Sigmoid colon (tissue), 7 donors: ENCODE data around the gene OR1M1. TPM values are rescaled to one million over a fixed set of nuclear protein-coding genes. Genes with fewer than 3 reads are reported as not detected.
"Not testable (repeated sequence)": the region's sequence is repeated elsewhere in the genome, so short reads cannot be mapped to it uniquely, and the experiment has no call there.

ENCODE experiments used
- DNase-seq: peaks from one replicate; pipeline ENCODE4 v3.0.0-alpha.2; 2019
- H3K27ac ChIP-seq, 4 donors: fragments of 200-600 bp; sonication (generic); one replicate each; pipeline ENCODE4 v1.5.1; 2016 to 2019; ENCODE audit warnings: mild to moderate bottlenecking in 1 of 4
- H3K27me3 ChIP-seq, 3 donors: fragments of 200-600 bp; sonication (generic); one replicate each; pipeline ENCODE4 v1.5.1; 2019; ENCODE audit warnings: mild to moderate bottlenecking in 1 of 3
- H3K36me3 ChIP-seq, 4 donors: fragments of 200-600 bp; sonication (generic); one replicate each; pipeline ENCODE4 v1.5.1; 2016 to 2019
- H3K4me1 ChIP-seq, 4 donors: fragments of 200-600 bp; sonication (generic); one replicate each; pipeline ENCODE4 v1.5.1; 2017 to 2019
- H3K4me3 ChIP-seq, 4 donors: fragments of 200-600 bp; sonication (generic); one replicate each; pipeline ENCODE4 v1.5.1; 2017 to 2019; ENCODE audit warnings: mild to moderate bottlenecking in 2 of 4, moderate library complexity in 1 of 4
- H3K9me3 ChIP-seq, 4 donors: fragments of 200-600 bp in 3 of 4; sonication (generic) in 3 of 4; one replicate each; pipeline versions ENCODE4 v1.5.1 to v1.6.1; 2013 to 2019
- CTCF ChIP-seq, 4 experiments: fragments of 450-650 bp in 3 of 4; fragments of 200-600 bp in 1 of 4; IDR thresholded peaks; one replicate each; pipeline ENCODE4 v1.5.1; 2016 to 2019; ENCODE audit warnings: antibody characterized with exemption in 4 of 4, mild to moderate bottlenecking in 3 of 4, moderate library complexity in 2 of 4
- EP300 ChIP-seq, 4 donors: sonication (generic); formaldehyde crosslinking; IDR thresholded peaks; one replicate each; pipeline ENCODE4 v1.6.1; 2017; ENCODE audit warnings: antibody characterized with exemption in 4 of 4
- POLR2A ChIP-seq, 2 donors: fragments of 450-650 bp; IDR thresholded peaks; one replicate each; pipeline ENCODE4 v1.6.1; 2016; ENCODE audit warnings: antibody characterized with exemption in 2 of 2, mild to moderate bottlenecking in 2 of 2, moderate library complexity in 2 of 2
- POLR2AphosphoS5 ChIP-seq, 4 donors: sonication (generic); formaldehyde crosslinking; IDR thresholded peaks; one replicate each; pipeline ENCODE4 v1.6.1; 2017; ENCODE audit warnings: antibody characterized with exemption in 4 of 4
- WGBS, 2 donors: extraction: QIAGEN DNeasy Blood & Tissue Kit; methylation state at CpG; one replicate each; pipeline ENCODE4 v1.1.7; 2013; 5-methylcytosine and 5-hydroxymethylcytosine counted together
- intact Hi-C: fragments of 100-400 bp; cut with DNase I; formaldehyde crosslinking; loops from one replicate; pipeline ENCODE4 v1.15.1; 2023
- polyA plus RNA-seq, 3 donors: library from polyadenylated mRNA; stranded (reverse); fragments of 200-250 nt; gene quantifications; one replicate each; pipeline ENCODE4 v1.2.3, GENCODE V29; 2013
- total RNA-seq, 4 donors: library from RNA; depleted of rRNA; stranded (reverse); fragments of >200 nt; gene quantifications; one replicate each; pipeline ENCODE4 v1.1.0, GENCODE V29; 2016
- donor health status: healthy with polysubstance abuse.
- donor health status: Bipolar disorder and iron deficiency.
- donor health status: healthy.

The OR1M1 gene
- total and polyA plus RNA-seq, 7 donors = not detected

- H3K9me3 ChIP-seq = no peaks in the 10 kb centered on the region
- TF ChIP-seq EP300 (IDR thresholded peaks at IDR 0.05) (no peak), POLR2AphosphoS5 (IDR thresholded peaks at IDR 0.05) (no peak), CTCF (IDR thresholded peaks at IDR 0.05) (no peak), POLR2A (IDR thresholded peaks at IDR 0.05) (no peak)
- no peaks in the 10 kb centered on the region for H3K27me3 ChIP-seq
- no peak overlapping the region for H3K27ac ChIP-seq
- no peak overlapping the region for H3K4me3 ChIP-seq
- WGBS, 2 donors = 63 to 69% methylated on average over 12 of the region's 12 CpGs
- no peaks in the 10 kb centered on the region for H3K4me1 ChIP-seq
- intact Hi-C loops = no loop called here
- no peaks in the 10 kb centered on the region for H3K36me3 ChIP-seq
- no peak for DNase-seq
These were observed 21.3 kb upstream of the OR1M1 start for GRCh38 chr19:9065457-9066014.

GRCh38 chr19:9070066-9070465, 16.8 kb upstream of the OR1M1 start:
- H3K36me3 ChIP-seq = no peaks in the 10 kb centered on the region
- DNase-seq = no peak
- TF ChIP-seq POLR2A (IDR thresholded peaks at IDR 0.05) (no peak), POLR2AphosphoS5 (IDR thresholded peaks at IDR 0.05) (no peak), CTCF (IDR thresholded peaks at IDR 0.05) (no peak), EP300 (IDR thresholded peaks at IDR 0.05) (no peak)
- WGBS, 2 donors = 53 to 61% methylated on average over 5 of the region's 5 CpGs
- intact Hi-C loops = no loop called here
- peaks cover 0 to 6% (median 4%) of the 10 kb centered on the region in 4 donors for H3K4me1 ChIP-seq
- H3K9me3 ChIP-seq = no peaks in the 10 kb centered on the region
- H3K4me3 ChIP-seq = no peak overlapping the region
- no peak overlapping the region for H3K27ac ChIP-seq
- no peaks in the 10 kb centered on the region for H3K27me3 ChIP-seq

GRCh38 chr19:9071720-9072119, 15.1 kb upstream of the OR1M1 start:
- H3K27ac ChIP-seq, H3K36me3 ChIP-seq, H3K4me3 ChIP-seq, DNase-seq, intact Hi-C loops, H3K27me3 ChIP-seq, H3K9me3 ChIP-seq: not testable (repeated sequence)
- peaks cover 0 to 19% (median 16%) of the 10 kb centered on the region in 4 donors for H3K4me1 ChIP-seq
- 93 to 94% methylated on average over 6 of the region's 6 CpGs for WGBS, 2 donors

- Histone ChIP-seq H3K27ac (no peak overlapping the region), H3K27me3 (no peaks in the 10 kb centered on the region), H3K36me3 (no peaks in the 10 kb centered on the region), H3K4me3 (no peak overlapping the region), H3K4me1 (peaks cover 0 to 23% (median 19%) of the 10 kb centered on the region in 4 donors), H3K9me3 (no peaks in the 10 kb centered on the region)
- 69 to 80% methylated on average over 6 of the region's 6 CpGs for WGBS, 2 donors
- no peak for TF ChIP-seq EP300 (IDR thresholded peaks at IDR 0.05)
- TF ChIP-seq POLR2AphosphoS5 (IDR thresholded peaks at IDR 0.05) = no peak
- TF ChIP-seq CTCF (IDR thresholded peaks at IDR 0.05) = no peak
- TF ChIP-seq POLR2A (IDR thresholded peaks at IDR 0.05) = no peak
- intact Hi-C loops = no loop called here
- no peak for DNase-seq
These were observed 13.1 kb upstream of the OR1M1 start for GRCh38 chr19:9073806-9074205.

GRCh38 chr19:9075064-9075949, 11.6 kb upstream of the OR1M1 start:
- 23 to 47% methylated on average over 16 of the region's 16 CpGs for WGBS, 2 donors

More at GRCh38 chr19:9075064-9075949, 11.6 kb upstream of the OR1M1 start:
- no peaks in the 10 kb centered on the region for H3K27me3 ChIP-seq
- H3K27ac ChIP-seq = peak overlapping the region; percentile 73 to 89 (median 77)
- H3K4me3 ChIP-seq = no peak overlapping the region
- no peaks in the 10 kb centered on the region for H3K36me3 ChIP-seq
- intact Hi-C loops = loop anchor here (5.0 kb wide), 1 partner anchor 243 kb away; the partner anchor contains the start of genes MBD3L1 and ZNF558
- peaks cover 0 to 27% (median 23%) of the 10 kb centered on the region in 4 donors for H3K4me1 ChIP-seq
- DNase-seq = peak; percentile 90
- H3K9me3 ChIP-seq = no peaks in the 10 kb centered on the region
- TF ChIP-seq POLR2AphosphoS5 (IDR thresholded peaks at IDR 0.05) = peak; percentile 27 to 74 (median 66)
- no peak for TF ChIP-seq CTCF (IDR thresholded peaks at IDR 0.05)
- peak in 1 of 4 donors; percentile 33 for TF ChIP-seq EP300 (IDR thresholded peaks at IDR 0.05)
- no peak for TF ChIP-seq POLR2A (IDR thresholded peaks at IDR 0.05)
